GM12864 (cell line): ENCODE results near the gene NOC3L.
A peak's percentile ranks its signal among the peaks of the same experiment; 100 is the strongest.
"Not testable (repeated sequence)": the region's sequence is repeated elsewhere in the genome, so short reads cannot be mapped to it uniquely, and the experiment has no call there.

Source experiments
- DNase-seq: peaks from one replicate; pipeline ENCODE4 v3.0.0-alpha.2; 2011; ENCODE audit warnings: low read depth
- H3K4me3 ChIP-seq: 2 replicates; pipeline ENCODE4 v1.5.1; 2011; ENCODE audit warnings: mild to moderate bottlenecking, low read depth, low read length, control low read depth
- TF ChIP-seq, protein P1 (sequence below): IDR thresholded peaks from 2 replicates; pipeline ENCODE4 v1.5.1; 2011; ENCODE audit warnings: low read depth, mild to moderate bottlenecking, moderate library complexity, low read length, control low read depth, inconsistent platforms; ENCODE audit errors: missing control alignments

NOC3L gene

DNA sequence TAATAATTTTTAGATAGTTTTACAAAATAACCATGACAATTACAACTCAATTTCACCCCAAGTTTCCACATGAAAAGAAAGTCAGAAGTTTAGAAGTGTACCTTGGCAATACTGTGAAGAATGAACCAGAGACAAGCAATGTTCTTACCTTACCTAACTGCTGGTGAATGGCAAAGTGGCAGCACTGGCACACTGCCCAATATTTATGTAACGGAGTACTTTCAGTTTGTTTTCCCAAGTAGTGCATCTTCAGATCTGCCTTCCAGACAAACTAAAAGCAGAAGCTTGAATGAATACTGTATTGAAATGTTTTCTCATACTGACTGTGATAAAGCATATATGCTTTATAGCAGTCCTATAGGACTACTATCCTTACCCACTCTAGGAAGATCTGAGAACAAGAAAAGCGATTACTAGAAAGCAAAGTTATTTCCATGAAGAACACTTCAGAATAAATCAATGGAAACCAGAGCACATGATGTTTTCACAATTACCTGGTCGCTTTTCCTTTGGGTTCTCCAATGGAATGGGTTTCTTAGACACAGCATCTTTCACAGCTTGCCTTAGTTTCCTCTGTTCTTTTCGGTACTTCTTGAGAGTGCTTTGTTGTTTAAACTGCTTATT lies 1.5 kb downstream of the NOC3L start:
- no peak for DNase-seq
- TF ChIP-seq, protein P1, sequence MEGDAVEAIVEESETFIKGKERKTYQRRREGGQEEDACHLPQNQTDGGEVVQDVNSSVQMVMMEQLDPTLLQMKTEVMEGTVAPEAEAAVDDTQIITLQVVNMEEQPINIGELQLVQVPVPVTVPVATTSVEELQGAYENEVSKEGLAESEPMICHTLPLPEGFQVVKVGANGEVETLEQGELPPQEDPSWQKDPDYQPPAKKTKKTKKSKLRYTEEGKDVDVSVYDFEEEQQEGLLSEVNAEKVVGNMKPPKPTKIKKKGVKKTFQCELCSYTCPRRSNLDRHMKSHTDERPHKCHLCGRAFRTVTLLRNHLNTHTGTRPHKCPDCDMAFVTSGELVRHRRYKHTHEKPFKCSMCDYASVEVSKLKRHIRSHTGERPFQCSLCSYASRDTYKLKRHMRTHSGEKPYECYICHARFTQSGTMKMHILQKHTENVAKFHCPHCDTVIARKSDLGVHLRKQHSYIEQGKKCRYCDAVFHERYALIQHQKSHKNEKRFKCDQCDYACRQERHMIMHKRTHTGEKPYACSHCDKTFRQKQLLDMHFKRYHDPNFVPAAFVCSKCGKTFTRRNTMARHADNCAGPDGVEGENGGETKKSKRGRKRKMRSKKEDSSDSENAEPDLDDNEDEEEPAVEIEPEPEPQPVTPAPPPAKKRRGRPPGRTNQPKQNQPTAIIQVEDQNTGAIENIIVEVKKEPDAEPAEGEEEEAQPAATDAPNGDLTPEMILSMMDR: no peak
- H3K4me3 ChIP-seq: peak overlapping the region; percentile 77

DNA sequence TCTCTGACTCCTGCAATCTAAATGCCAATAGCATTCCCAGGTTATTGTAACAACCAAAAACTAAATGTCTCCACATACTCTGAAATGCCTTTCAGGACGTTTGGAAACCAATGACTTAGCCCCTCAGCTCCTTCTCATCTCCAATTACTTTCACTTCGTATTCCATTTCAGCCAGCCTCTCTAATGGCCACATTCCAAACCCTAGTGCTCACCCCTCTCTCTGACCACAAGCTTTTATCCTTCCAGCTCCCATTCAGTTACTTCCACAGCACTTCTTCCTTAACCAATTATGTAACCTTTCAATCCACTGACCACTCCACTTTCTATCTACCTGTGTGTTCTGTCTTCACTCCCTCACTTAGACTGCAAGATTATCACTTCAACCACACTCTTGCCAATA lies 4.3 kb downstream of the NOC3L start:
- no peak for DNase-seq
- TF ChIP-seq, protein P1: no peak
- no peak overlapping the region for H3K4me3 ChIP-seq

GRCh38 chr10:94357193-94357592 lies 5.5 kb downstream of the NOC3L start:
- TF ChIP-seq, protein P1: no peak
- DNase-seq: no peak
- no peak overlapping the region for H3K4me3 ChIP-seq

GRCh38 chr10:94355841-94356240 lies 6.9 kb downstream of the NOC3L start:
- TF ChIP-seq, protein P1: no peak
- no peak for DNase-seq

DNA sequence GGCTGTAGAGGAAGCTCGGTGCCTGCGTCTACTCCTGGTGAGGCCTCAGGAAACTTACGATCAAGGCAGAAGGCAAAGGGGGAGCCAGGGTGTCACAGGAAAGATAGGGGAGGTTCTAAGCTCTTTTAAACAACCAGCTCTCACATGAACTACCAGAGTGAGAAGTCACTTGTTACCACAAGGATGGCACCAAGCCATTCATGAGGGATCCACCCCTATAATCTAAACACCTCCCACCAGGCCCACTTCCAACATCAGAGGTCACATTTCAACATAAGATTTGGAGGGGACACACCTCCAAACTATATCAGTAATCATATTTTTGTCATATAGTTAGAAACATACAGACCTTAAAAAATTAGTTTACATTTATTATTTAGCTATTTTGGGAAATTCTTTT lies 9.4 kb downstream of the NOC3L start:
- TF ChIP-seq, protein P1: no peak
- H3K4me3 ChIP-seq: no peak overlapping the region
- DNase-seq: no peak

More at GRCh38 chr10:94355841-94356240, 6.9 kb downstream of the NOC3L start:
- H3K4me3 ChIP-seq: no peak overlapping the region

DNA sequence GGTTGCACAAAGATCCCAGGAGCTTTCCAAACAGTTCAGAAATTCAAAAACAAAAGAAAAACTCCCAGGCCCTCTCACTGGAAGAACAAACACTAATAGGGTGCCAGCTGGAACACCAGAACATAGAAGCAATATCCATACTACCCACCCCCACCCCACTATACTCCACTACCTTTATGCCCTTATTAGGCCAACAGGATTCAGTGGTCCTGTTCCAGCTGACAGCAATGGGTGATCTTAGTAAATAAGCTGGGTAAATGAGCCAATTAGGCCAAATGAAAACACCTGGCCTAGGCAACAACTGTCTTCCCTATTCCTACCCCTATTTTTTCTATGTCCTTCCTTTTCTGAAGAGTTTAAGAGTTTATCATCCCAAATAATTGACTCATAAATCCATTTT lies 11.7 kb downstream of the NOC3L start:
- no peak overlapping the region for H3K4me3 ChIP-seq
- TF ChIP-seq, protein P1: no peak
- DNase-seq: no peak

DNA sequence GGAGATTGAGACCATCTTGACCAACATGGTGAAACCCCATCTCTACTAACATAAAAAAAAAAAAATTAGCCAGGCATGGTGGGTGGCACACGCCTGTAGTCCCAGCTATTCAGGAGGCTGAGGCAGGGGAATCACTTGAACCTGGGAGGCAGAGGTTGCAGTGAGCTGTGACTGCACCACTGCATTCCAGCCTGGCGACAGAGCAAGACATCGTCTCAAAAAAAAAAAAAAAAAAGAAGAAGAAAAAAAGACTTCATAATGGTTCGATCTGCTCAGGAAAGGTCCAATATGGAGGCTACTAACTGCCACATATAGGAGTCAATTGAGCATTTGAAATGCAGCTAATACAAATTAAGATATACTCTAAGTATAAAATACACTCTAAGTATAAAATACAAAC lies 12.2 kb downstream of the NOC3L start:
- DNase-seq, H3K4me3 ChIP-seq: not testable (repeated sequence)
